HG02943 (cell line): Measurements from ENCODE around the gene CCND1.
"Not testable (repeated sequence)": the region's sequence is repeated elsewhere in the genome, so short reads cannot be mapped to it uniquely, and the experiment has no call there.

Experiments
- ATAC-seq: cut with Tn5 transposase; IDR thresholded peaks from one replicate; pipeline ENCODE4 v1.9.1; 2021; ENCODE audit warnings: mild to moderate bottlenecking, low read depth, moderate library complexity; ENCODE audit not compliant: unreplicated experiment

Gene CCND1

GRCh38 chr11:69617220-69617619 lies 23.7 kb upstream of the CCND1 start:
- ATAC-seq, result no peak

GRCh38 chr11:69617682-69618081 lies 23.3 kb upstream of the CCND1 start:
- ATAC-seq, result no peak

GRCh38 chr11:69618237-69618636 lies 22.7 kb upstream of the CCND1 start:
- ATAC-seq, result no peak

GRCh38 chr11:69620683-69621290 lies 20.2 kb upstream of the CCND1 start:
- ATAC-seq, result no peak

GRCh38 chr11:69622097-69622681 lies 18.8 kb upstream of the CCND1 start:
- not testable (repeated sequence) for ATAC-seq

- ATAC-seq, result no peak
Observed at GRCh38 chr11:69624293-69624692, 16.7 kb upstream of the CCND1 start.

GRCh38 chr11:69625476-69625875 lies 15.5 kb upstream of the CCND1 start:
- no peak for ATAC-seq

GRCh38 chr11:69627551-69627950 lies 13.4 kb upstream of the CCND1 start:
- no peak for ATAC-seq

GRCh38 chr11:69630017-69630416 lies 10.9 kb upstream of the CCND1 start:
- no peak for ATAC-seq

GRCh38 chr11:69630424-69630823 lies 10.5 kb upstream of the CCND1 start:
- ATAC-seq, result no peak

- no peak for ATAC-seq
Observed at GRCh38 chr11:69632900-69633299, 8.1 kb upstream of the CCND1 start.

- ATAC-seq, result no peak
Observed at GRCh38 chr11:69634069-69634468, 6.9 kb upstream of the CCND1 start.

GRCh38 chr11:69634590-69634989 lies 6.4 kb upstream of the CCND1 start:
- ATAC-seq, result no peak

- ATAC-seq, result no peak
Observed at GRCh38 chr11:69635195-69635594, 5.8 kb upstream of the CCND1 start.

- no peak for ATAC-seq
Observed at GRCh38 chr11:69635804-69636511, 5.0 kb upstream of the CCND1 start.

GRCh38 chr11:69636512-69637197 lies 4.3 kb upstream of the CCND1 start:
- no peak for ATAC-seq

GRCh38 chr11:69637198-69637940 lies 3.6 kb upstream of the CCND1 start:
- no peak for ATAC-seq

- no peak for ATAC-seq
Observed at GRCh38 chr11:69637941-69638871, 2.8 kb upstream of the CCND1 start.

GRCh38 chr11:69638941-69639681 lies 1.8 kb upstream of the CCND1 start:
- ATAC-seq, result no peak
